Measurements from ENCODE around the gene NPIPA3. TPM values are rescaled to one million over a fixed set of nuclear protein-coding genes. Genes with fewer than 3 reads are reported as not detected.

The NPIPA3 gene
- total RNA-seq, result not detected in 2 replicates

GRCh38 chr16:14703156-14704011 is at the start of gene NPIPA3:
Gene NPIPA3 (plus strand): TSS chr16:14703411. CDS start chr16:14708944, 5,533 bp downstream.

GRCh38 chr16:14694129-14694528 is 9.1 kb upstream of the NPIPA3 start, which contains the start of gene PLA2G10:
Gene PLA2G10 (minus strand): TSS chr16:14694308. CDS start chr16:14694229, 79 bp downstream.

GRCh38 chr16:14742273-14743128 is 39.3 kb downstream of the NPIPA3 start, which contains the start of gene NPIPA2:
Gene NPIPA2 (plus strand): TSS chr16:14742533. CDS start chr16:14748066, 5,533 bp downstream.

Other genes starting within 250 kb of the NPIPA3 start
- 13.0 and 25.1 TPM in 2 replicates for gene PARN, start 73.2 kb upstream of the NPIPA3 start, total RNA-seq
- 59.2 and 68.0 TPM in 2 replicates for gene BFAR, start 70.5 kb upstream of the NPIPA3 start, total RNA-seq
- not detected in 2 replicates for gene PLA2G10, start 9.1 kb upstream of the NPIPA3 start, total RNA-seq
- not detected in 2 replicates for gene NPIPA2, start 39.1 kb downstream of the NPIPA3 start, total RNA-seq
- gene NOMO1, start 130.3 kb downstream of the NPIPA3 start, total RNA-seq, result 72.0 and 111 TPM in 2 replicates
- gene NPIPA1, start 234.0 kb downstream of the NPIPA3 start, total RNA-seq, result 47.1 and 53.0 TPM in 2 replicates

Measured in cardiac atrium fibroblast (primary cell).